Astrocyte of the cerebellum (primary cell): ENCODE results near the gene BACE1.

Source experiments
- DNase-seq: peaks from one replicate; pipeline ENCODE4 v3.0.0-alpha.2; 2011; ENCODE audit warnings: low read depth
- H3K4me3 ChIP-seq: 2 replicates; pipeline ENCODE4 v1.5.1; 2011; ENCODE audit warnings: mild to moderate bottlenecking, low read depth, low read length, moderate library complexity
- CTCF ChIP-seq: IDR thresholded peaks from 2 replicates; pipeline ENCODE4 v1.5.1; 2012; ENCODE audit warnings: low read length, low read depth, moderate library complexity, mild to moderate bottlenecking; ENCODE audit errors: missing control alignments
- in situ Hi-C: cut with HindIII; loops from 2 replicates; pipeline ENCODE4 v1.10.0; 2017; ENCODE audit warnings: low sequenced_read_pairs

Gene BACE1

DNA sequence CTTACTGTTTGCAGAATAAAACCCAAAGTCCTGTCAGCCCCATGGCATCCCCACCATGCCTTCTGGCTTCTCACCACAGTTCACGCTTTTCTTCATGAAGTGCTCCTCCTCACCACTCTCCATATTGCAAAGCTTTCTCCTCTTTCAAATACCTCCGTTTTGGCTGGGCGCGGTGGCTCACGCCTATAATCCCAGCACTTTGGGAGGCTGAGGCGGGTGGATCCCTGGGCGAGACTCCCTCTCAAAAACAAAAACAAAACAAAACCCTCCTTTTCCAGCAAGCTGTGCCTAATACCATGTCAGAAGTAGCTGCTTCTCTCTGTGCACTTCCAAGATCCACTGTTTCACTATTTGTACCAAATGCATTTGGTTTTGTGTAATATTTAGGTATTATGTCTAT lies 6.7 kb downstream of the BACE1 start:
- no peak for DNase-seq
- no peak for TF ChIP-seq CTCF
- in situ Hi-C loops, result no loop called here
- H3K4me3 ChIP-seq, result no peak overlapping the region

DNA sequence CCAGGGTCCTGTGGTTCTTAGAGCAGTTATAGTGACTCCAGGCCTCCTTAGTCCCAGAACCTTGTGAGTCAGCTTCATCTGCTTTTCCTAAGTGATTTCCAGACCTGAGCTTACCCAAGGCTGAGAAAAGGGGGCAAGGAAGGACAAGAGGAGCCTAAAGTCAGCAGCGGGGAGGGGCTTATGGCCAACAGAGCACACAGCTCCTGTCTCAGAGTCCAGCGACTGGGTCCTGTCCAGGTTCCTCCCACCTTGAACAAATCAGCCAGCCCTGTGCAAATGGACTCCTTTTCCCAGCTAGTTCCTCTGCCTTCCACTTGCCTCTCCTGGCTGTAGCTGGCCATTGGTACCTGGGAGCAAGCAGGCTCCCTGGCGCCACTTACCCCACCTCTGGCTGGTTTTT lies 10.9 kb downstream of the BACE1 start:
- no peak overlapping the region for H3K4me3 ChIP-seq
- no peak for TF ChIP-seq CTCF
- no peak for DNase-seq
- in situ Hi-C loops, result no loop called here

DNA sequence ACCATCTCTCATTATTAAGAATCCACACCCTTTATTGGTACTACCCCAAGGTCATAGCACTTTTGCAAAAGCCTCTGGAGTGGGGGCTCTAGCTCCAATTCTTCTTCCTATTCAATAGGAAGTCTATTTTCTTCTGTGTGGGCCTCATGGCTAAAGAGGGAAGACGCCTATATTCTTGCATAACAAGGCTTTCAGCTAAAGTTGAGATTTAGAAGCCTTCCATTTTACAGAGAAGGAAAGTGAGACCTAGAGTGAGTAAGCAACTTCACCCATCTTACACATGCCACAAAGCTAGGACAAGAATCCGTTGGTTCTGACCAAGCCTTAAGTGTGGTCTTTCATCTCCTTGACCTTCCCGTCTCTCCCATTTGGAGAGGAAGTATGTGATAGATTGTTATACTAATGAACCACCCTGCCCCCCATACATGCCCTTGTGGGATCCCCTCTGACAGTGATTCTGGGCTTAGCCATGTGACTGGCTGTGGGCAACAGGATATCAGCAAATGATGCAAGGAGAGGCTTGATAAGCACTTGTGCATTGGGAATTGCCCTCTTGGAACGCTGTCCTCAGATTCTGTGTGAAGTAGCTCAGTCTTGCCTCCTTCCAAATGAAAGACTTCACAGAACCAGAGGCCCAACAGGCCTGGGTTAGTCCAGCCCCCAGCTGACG lies 12.3 kb downstream of the BACE1 start:
- DNase-seq, result no peak
- in situ Hi-C loops, result no loop called here
- H3K4me3 ChIP-seq, result no peak overlapping the region
- TF ChIP-seq CTCF, result no peak

DNA sequence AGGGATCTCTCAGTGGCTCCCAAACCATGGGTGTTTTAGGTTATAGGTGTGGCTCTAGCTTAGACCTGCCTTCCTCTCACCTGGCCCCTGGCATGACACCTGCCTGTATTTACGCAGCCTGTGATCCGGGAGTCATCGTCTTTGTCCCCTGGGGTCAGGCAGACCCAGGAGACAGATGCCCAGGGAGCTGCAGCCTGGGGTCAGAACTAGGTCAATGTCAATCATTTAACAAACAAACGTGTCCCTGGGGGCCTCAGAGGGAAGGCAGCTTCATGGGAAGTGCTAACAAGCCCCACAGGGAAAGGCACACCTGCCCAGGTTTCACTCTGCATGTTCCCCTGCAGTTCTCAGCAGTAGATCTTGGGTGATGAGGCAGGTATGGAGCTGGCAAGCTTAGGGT lies 13.0 kb downstream of the BACE1 start:
- TF ChIP-seq CTCF, result no peak
- no peak for DNase-seq
- in situ Hi-C loops, result no loop called here
- H3K4me3 ChIP-seq, result no peak overlapping the region

- no peak for DNase-seq
- H3K4me3 ChIP-seq, result no peak overlapping the region
- in situ Hi-C loops, result no loop called here
- TF ChIP-seq CTCF, result no peak
Measured at GRCh38 chr11:117302228-117302627, 13.8 kb downstream of the BACE1 start.

- no peak for TF ChIP-seq CTCF
- H3K4me3 ChIP-seq, result no peak overlapping the region
- DNase-seq, result no peak
- in situ Hi-C loops, result no loop called here
Measured at GRCh38 chr11:117300773-117301172, 15.3 kb downstream of the BACE1 start.

- in situ Hi-C loops, result no loop called here
- TF ChIP-seq CTCF, result no peak
- DNase-seq, result peak; percentile 24
- H3K4me3 ChIP-seq, result no peak overlapping the region
Measured at GRCh38 chr11:117300283-117300663, 15.8 kb downstream of the BACE1 start.
